ENCODE results near the gene ANKRD55.
"Not testable (repeated sequence)": the region's sequence is repeated elsewhere in the genome, so short reads cannot be mapped to it uniquely, and the experiment has no call there.

Gene ANKRD55

DNA sequence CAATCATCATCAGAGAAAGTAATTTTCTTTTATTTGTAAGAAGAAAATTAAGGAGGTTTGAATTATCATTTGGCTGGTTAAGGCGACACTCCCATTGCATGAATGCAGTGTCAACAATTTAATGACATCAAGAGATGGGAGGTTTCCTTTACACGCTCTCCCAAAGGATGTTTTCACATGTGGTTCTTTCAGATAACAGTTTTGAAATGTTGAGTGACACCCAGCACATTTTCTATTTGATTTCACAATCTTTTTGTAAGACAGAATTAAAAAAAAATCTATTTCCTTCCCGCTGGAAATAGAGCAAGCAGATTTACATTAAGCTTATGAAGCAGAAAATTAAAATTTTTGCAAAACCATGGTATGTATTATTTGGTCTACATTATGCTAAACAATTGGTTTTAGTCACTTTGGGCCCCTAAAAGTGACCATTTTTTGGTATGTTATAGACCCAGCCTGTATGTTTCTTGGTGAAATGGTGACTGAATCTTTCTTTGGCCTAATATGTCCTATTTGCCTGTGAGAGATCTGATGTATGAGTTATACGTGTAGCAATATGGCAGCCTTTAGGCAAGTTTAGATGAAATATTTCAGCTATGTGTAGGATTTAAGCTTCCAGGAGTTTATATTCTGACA is 18.9 kb upstream of the ANKRD55 start:
- DNase-seq: no peak

DNA sequence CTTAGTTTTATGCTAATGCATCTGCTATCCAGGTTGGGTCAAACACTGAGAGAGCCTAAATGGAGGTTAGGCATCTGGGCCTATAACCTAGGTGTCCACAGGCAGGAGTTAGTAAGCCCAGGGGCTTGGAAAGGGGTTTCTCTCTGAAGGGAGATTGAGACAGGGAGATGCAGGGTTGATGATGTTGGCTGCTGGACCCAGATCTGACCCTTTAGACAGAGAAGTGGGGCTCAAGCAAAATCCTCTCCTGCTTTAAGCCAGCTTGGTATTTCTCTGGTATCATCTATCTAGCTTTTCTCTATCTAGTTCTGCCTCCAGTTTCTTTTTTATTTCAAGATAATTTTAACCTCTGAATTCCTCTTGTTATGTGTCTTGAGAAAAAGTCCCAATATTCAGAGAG is 18.3 kb upstream of the ANKRD55 start:
- no peak for DNase-seq

GRCh38 chr5:56250011-56250410 is 16.9 kb upstream of the ANKRD55 start:
- DNase-seq: no peak

DNA sequence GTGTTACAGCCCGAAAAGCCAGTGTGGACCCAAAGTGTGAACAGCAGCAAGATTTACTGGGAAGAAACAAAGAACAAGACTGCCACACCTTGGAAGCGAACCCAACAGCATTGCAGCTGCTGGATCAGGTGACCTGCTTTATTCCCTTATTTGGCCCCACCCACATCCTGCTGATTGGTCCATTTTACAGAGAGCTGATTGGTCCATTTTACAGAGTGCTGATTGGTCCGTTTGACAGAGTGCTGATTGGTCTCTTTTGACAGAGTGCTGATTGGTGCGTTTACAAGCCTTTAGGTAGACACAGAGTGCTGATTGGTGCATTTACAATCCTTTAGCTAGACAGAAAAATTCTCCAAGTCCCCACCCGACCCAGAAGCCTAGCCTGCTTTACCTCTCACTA is 16.0 kb upstream of the ANKRD55 start:
- not testable (repeated sequence) for DNase-seq

DNA sequence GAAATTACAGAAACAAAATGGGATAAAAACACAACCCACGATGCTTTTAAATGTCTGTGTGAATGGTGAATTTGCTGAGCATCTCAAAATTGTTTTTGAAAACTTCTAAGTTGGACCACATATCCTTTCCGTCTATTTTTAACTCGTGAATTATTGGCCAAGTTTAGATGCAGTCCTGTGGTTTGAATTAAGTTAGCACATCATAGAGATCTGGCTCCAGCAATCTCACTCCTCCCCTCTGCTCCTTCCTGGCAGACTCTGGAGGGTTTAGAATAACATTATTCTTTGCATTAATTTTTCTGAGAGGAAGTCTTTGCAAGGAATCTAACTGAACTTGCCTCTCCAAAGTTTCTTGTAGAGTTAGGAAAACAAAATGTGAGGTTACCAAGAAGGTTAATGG is 14.5 kb upstream of the ANKRD55 start:
- no peak for DNase-seq

- DNase-seq: no peak
These were observed 13.6 kb upstream of the ANKRD55 start for GRCh38 chr5:56246769-56247168.

DNA sequence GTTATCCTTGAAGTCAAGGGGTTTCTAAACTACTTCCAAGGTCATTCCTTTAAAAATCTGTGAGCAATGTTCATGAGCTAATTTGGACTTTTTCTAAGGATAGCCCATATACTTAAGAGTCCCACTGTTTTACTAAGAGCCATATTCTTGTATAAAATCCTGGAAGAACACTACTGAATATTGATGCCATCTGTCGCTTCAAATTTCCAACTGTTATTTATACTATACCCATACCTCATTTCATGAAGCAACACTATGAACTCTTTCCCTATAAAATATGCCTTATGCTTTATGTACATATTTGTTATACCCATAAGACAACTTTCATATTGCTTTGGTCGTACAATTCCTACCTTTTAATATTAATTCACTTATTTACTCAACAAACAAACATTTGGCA is 12.4 kb upstream of the ANKRD55 start:
- DNase-seq: no peak

DNA sequence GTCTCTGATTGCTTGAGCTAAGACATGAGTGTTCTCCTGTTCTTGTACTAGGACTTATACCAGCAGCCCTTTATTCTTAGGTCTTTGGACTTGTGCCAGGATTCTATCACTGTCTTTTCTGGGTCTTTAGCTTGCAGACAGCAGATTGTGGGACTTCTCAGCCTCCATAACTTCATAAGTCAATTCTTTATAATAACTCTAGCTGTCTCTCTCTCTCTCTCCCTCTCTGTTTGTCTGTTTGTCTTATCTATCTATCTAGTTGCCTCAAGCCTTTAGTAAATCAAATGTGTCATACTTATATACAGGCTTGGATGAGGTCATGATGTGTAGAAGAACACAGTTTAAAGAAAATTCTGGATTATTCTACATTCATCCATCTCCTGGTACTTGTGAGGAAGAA is 11.5 kb upstream of the ANKRD55 start:
- no peak for DNase-seq

DNA sequence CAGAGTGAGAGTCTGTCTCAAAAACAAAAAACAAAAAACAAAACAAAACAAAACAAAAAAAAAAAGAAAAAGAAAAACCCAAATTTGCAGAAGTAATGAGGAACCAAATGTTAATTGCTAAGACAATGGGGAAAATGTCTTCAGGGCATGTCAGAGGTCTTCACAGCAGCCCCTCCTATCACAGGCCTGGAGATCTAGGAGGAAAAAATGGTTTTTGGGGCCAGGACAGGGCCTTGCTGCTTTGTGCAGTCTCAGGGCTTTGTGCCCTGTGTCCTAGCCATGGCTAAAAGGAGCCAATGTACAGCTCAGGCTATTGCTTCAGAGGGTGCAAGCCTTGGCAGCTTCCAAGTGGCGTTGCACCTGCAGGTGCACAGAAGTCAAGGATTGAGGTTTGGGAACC is 9.1 kb upstream of the ANKRD55 start:
- not testable (repeated sequence) for DNase-seq

- DNase-seq: no peak
These were observed 592 bp downstream of the ANKRD55 start for GRCh38 chr5:56232538-56232937.

DNA sequence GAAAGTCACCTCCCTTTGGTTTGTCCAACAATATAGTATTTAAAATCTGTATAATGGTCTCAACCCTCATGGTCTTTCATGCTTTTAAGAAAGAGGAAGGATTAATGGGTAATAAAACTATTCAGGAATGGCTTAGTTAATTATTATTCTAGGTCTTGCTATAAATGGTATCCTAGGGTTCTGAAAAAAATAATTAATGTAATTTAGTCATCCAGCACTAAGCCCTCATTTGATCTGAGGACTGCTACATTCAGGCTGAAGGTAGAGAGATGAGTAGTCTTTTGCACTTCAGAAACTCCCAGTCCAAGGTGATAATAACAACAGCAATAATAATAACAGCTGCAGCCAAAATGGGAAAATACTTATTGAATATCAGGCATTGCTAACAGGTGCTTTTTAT is 2.6 kb downstream of the ANKRD55 start:
- no peak for DNase-seq

DNA sequence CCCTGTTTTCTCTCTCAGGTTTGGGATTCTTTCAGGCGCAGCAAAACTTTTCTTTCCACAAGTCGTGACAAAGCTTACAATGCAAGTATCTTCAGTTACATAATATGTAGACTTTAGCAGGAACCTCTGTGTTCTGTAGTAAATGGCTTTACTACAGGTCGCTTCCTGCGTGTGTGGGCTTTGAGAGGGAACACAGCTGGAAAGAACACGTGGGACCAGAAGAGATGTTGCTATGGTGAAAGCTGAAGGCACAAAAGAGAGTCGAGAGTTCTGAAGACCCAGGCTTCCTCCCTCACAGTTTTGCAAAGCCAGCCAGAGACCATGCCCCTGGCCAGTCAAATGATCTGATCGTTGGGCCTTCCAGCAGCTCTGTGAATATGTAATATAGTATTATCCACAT is 4.0 kb downstream of the ANKRD55 start:
- DNase-seq: no peak

DNA sequence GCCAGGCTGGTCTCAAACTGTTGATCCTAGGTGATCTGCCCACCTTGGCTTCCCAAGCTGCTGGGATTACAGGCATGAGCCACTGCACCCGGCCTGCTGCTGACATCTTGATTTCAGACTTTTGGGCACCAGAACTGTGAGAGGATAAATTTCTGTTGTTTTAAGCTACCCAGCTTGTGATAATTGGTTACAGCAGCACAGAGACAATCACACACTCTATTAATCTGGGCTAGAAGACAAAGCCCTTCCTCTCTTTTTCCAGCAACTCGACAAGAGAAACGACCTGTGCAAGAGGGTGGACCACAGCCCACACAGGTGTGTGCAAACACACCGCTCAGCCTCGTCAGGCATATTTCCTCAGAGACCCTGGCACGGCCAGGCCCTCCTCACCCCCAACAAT is 4.5 kb downstream of the ANKRD55 start:
- no peak for DNase-seq

DNA sequence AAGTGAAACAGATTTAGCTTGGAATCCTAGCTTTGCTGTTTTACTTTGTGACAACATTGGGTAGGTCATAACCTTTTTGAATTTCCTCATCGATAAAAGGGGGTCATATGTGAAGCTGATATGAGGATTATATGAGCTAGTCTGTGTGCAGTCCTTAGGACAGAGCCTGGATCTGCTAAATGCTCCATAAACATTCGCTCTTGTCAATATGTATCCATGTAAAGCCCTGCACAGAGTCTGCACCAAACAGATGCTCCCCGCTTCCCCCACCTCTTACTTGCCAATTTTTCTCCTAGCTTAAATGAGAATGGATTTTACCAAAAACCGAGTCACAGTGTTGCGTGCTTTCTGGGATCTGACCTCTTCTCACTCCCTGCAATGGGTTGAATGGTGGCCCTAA is 5.4 kb downstream of the ANKRD55 start:
- no peak for DNase-seq

DNA sequence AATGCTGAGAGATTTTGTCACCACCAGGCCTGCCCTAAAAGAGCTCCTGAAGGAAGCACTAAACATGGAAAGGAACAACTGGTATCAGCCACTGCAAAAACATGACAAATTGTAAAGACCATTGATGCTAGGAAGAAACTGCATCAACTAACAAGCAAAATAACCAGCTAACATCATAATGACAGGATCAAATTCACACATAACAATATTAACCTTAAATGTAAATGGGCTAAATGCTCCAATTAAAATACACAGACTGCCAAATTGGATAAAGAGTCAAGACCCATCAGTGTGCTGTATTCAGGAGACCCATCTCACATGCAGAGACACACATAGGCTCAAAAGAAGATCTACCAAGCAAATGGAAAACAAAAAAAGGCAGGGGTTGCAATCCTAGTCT is 9.8 kb downstream of the ANKRD55 start:
- DNase-seq: not testable (repeated sequence)

GRCh38 chr5:56221601-56222000 is 11.5 kb downstream of the ANKRD55 start:
- DNase-seq: not testable (repeated sequence)

DNA sequence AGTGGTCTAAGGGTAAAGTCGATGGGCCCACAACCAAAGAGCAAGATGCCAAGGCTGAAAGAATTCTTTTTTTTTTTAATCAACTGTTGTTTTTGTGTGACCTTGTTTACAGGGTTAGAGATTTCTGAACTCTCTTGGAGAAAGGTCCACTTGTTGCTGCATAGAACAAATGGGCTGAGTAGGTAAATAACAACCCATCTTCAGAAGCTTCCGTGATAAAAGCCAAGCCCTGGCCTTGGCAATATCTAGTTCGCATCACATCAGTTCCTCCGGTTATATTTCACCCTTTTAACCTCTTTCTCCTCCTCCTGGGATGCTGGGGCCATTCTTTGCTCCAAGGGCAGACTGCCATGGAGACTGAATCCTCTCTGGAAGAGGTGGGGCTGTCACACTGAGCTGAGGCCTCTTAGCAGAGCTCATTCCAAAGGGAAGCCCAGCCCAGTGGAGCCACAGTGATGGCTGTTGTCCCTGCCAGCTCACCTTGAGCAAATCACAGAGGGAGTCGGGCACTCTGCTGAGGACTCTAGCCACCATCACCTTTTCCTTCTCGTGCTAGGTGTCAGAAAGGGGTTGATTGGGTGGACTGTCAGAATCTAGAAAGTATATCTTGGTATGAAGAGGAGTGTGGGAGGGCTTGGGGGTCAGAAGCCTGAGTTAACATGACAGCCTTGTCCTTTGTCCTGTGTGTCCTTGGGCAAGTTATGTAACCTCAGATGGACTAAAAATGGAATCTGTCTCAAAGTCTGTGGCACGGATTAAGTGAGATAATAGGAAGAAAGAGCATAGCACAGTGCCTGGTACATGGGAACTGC is 17.9 kb downstream of the ANKRD55 start:
- no peak for DNase-seq

- DNase-seq: not testable (repeated sequence)
These were observed 19.1 kb downstream of the ANKRD55 start for GRCh38 chr5:56213886-56214535.

GRCh38 chr5:56212130-56212879 is 20.8 kb downstream of the ANKRD55 start:
- no peak for DNase-seq

- no peak for DNase-seq
These were observed 21.7 kb downstream of the ANKRD55 start for GRCh38 chr5:56211298-56211865.

DNA sequence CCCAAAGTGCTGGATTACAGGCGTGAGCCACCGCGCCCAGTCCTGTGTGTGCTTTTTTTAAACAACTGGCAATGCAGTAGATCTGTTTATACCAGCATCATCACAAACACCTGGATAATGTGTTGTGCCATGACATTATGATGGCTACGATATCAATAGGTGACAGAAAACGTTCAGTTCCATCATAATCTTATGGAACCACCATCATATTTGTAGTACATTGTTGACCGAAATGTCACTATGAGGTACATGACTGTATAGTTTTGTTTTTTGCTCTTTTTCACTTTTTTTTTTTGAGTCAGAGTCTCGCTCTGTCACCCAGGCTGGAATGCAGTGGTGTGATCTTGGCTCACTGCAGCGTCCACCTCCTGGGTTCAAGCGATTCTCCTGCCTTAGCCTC is 24.4 kb downstream of the ANKRD55 start:
- DNase-seq: no peak

GRCh38 chr5:56207537-56207936 is 25.6 kb downstream of the ANKRD55 start:
- DNase-seq: no peak

Data from NCI-H2227 treated with DMSO at 0.1 percent for 48 hours (cell line).